PC-3 (cell line): ENCODE data around the gene LLPH.

Experiments
- EZH2 ChIP-seq: fragments of 300-600 bp; sonication (generic); IDR thresholded peaks from one replicate; pipeline ENCODE4 v1.6.1; 2017; ENCODE audit warnings: antibody characterized with exemption, mild to moderate bottlenecking, low read length; ENCODE audit not compliant: unreplicated experiment
- EZH2phosphoT487 ChIP-seq: fragments of 300-600 bp; sonication (generic); IDR thresholded peaks from 2 replicates; pipeline ENCODE4 v1.6.1; 2018; ENCODE audit warnings: mild to moderate bottlenecking, antibody characterized with exemption, low read length, borderline replicate concordance
- TF ChIP-seq, protein P1 (sequence below): fragments of 300-600 bp; sonication (generic); conservative IDR thresholded peaks from 2 replicates; pipeline ENCODE4 v1.5.1; 2017; ENCODE audit warnings: antibody characterized with exemption, low read depth, mild to moderate bottlenecking, low read length

DNA sequence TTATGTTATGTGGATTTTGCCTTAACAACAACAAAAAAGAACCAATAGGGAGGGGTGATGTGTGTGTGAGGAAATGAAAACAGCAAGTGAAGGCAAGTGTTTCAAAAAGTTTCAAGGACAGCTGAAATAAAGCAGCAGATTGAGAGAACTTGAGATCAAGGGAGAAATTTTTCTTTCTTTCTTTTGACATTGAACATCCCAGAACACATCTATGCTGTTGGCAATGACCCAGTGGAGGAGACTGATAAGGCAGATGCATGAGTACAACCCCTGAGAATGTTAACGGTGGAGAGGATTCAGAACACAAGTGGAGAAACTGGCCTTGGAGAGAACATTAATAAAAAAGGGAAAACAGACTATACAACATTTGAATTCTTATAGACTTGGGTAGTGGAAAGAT, 2.9 kb downstream of the LLPH start:
- TF ChIP-seq, protein P1, sequence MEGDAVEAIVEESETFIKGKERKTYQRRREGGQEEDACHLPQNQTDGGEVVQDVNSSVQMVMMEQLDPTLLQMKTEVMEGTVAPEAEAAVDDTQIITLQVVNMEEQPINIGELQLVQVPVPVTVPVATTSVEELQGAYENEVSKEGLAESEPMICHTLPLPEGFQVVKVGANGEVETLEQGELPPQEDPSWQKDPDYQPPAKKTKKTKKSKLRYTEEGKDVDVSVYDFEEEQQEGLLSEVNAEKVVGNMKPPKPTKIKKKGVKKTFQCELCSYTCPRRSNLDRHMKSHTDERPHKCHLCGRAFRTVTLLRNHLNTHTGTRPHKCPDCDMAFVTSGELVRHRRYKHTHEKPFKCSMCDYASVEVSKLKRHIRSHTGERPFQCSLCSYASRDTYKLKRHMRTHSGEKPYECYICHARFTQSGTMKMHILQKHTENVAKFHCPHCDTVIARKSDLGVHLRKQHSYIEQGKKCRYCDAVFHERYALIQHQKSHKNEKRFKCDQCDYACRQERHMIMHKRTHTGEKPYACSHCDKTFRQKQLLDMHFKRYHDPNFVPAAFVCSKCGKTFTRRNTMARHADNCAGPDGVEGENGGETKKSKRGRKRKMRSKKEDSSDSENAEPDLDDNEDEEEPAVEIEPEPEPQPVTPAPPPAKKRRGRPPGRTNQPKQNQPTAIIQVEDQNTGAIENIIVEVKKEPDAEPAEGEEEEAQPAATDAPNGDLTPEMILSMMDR: no peak
- TF ChIP-seq EZH2phosphoT487 (no peak), EZH2 (no peak)
